Liver (tissue), 3 donors: ENCODE data around the gene ACTR6.

ENCODE experiments used
- ATF3 ChIP-seq: IDR thresholded peaks from 2 replicates; pipeline ENCODE4 v1.6.1; 2016; ENCODE audit warnings: antibody characterized with exemption
- CTCF ChIP-seq: fragments of 150-350 bp; IDR thresholded peaks from 2 replicates; pipeline ENCODE4 v1.5.1; 2017; ENCODE audit warnings: improper control_type of control experiment, low read depth, low read length; ENCODE audit not compliant: missing input control
- EGR1 ChIP-seq, 2 donors: IDR thresholded peaks; 2 replicates each; pipeline ENCODE4 v1.6.1; 2016 to 2018; ENCODE audit warnings: antibody characterized with exemption in 2 of 2, low read depth in 2 of 2
- FOXA1 ChIP-seq: IDR thresholded peaks from 2 replicates; pipeline ENCODE4 v1.6.1; 2016; ENCODE audit warnings: antibody characterized with exemption
- GABPA ChIP-seq, 2 donors: IDR thresholded peaks in 1 of 2; conservative IDR thresholded peaks in 1 of 2; 2 replicates each; pipeline ENCODE4 v1.6.1; 2016; ENCODE audit warnings: antibody characterized with exemption in 2 of 2, mild to moderate bottlenecking in 1 of 2, moderate library complexity in 1 of 2
- MAX ChIP-seq: IDR thresholded peaks from 2 replicates; pipeline ENCODE4 v1.6.1; 2016; ENCODE audit warnings: antibody characterized with exemption
- RAD21 ChIP-seq, 2 donors: IDR thresholded peaks; 2 replicates each; pipeline ENCODE4 v1.6.1; 2016; ENCODE audit warnings: antibody characterized with exemption in 2 of 2, mild to moderate bottlenecking in 2 of 2
- REST ChIP-seq: IDR thresholded peaks from 2 replicates; pipeline ENCODE4 v1.6.1; 2016; ENCODE audit warnings: antibody characterized with exemption, mild to moderate bottlenecking
- SP1 ChIP-seq: IDR thresholded peaks from 2 replicates; pipeline ENCODE4 v1.6.1; 2018; ENCODE audit warnings: antibody characterized with exemption, mild to moderate bottlenecking
- TAF1 ChIP-seq: conservative IDR thresholded peaks from 2 replicates; pipeline ENCODE4 v1.6.1; 2016; ENCODE audit warnings: antibody characterized with exemption, mild to moderate bottlenecking
- YY1 ChIP-seq: IDR thresholded peaks from 2 replicates; pipeline ENCODE4 v1.6.1; 2016; ENCODE audit warnings: antibody characterized with exemption, mild to moderate bottlenecking
- ZBTB33 ChIP-seq: IDR thresholded peaks from 2 replicates; pipeline ENCODE4 v1.6.1; 2016; ENCODE audit warnings: antibody characterized with exemption
- donor health status: healthy.
- donor health status: healthy.

GRCh38 chr12:100221523-100221922 lies 20.9 kb downstream of the ACTR6 start:
- TF ChIP-seq CTCF (no peak), MAX (no peak), YY1 (no peak), FOXA1 (no peak), TAF1 (no peak), GABPA (IDR thresholded peaks at IDR 0.05 in 1 of 2, conservative IDR thresholded peaks at IDR 0.05 in 1 of 2) (no peak), ATF3 (peak; percentile 57), RAD21 (IDR thresholded peaks at IDR 0.05) (peak in 1 of 2 donors; percentile 5), SP1 (no peak), REST (no peak), ZBTB33 (no peak), EGR1 (IDR thresholded peaks at IDR 0.05; ENCODE audit: low read depth in 2 of 2) (no peak)
